Measurements from ENCODE around the gene CARNS1. TPM values are rescaled to one million over a fixed set of nuclear protein-coding genes. Genes with fewer than 3 reads are reported as not detected.

CARNS1 gene
- total and polyA plus RNA-seq, 2 experiments from 2014 or later = 0.38 to 0.43 TPM

DNA sequence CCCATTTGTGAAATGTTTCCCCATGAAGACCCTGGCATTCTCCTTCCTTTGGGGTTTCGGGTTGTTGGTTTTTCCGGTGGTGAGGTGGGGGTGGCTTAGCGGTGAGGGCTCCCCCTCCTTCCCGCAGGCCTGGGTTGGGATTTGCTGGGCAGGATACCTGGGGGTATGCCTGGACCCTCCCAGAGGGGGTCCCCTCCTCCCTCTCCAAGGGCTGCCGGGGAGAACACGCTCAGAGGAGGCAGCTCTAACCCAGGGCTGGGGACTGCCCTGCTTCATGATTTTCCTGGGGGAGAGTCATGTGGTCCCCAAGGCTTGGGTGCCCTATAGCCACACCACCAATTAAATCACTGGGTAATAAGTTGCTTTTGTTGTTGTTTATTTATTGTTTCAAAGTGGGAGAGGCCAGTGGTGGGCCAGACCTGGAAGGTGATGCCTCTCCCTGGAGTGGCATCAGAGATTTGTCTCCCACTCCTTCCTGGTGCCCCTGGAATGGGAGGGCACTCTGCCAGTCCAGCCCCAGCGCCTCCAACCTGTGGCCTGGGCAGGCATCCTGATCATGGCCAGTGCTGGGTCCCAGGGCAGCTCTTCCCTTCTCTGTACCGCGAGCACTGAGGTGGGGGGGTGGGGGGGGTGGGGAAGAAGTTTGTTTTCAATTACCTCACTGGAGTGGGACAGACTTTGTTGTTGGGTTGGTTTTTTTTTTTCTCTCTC lies 40.8 kb upstream of the CARNS1 start:
- Histone ChIP-seq H3K27ac (peak overlapping the region; percentile 98), H3K4me1 (ENCODE audit: insufficient read depth) (peaks cover 47% of the 10 kb centered on the region)

DNA sequence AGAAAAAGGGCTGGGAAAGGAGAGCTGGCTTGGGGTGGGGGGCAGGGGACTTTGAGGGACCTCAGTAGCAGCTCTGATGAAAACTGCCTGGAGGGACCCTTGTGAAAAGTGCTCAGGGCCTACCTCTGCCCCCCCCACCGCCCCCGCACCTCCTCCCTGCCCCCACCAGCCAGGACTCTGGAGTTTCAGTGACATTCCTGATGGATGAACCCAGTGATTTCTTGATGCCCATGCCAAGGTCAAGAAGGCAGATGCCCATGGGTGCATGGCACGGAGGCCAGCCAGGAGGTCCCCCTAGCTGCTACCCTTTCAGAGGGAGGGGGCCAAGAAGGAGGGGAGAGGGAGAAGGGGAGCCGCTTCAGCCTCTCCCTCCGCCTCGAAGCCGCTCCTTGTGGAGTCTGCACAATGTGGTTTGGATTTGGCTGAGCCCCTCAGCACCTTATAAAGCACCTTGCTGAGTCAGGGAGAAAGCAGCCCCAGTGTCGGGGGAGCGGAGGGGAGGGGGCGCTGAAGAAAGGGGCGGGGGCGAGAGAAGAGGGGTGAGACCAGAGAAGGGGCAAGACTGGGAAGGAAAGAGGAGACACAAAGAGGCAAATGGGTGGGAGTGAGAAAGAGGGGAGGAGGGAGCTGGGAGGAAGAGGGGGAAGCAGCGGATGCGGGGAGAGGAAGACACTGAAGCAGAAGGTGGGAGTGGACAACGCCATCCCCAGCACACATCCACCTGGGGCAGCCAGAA lies 40.0 kb upstream of the CARNS1 start:
- no peaks in the 10 kb centered on the region for H3K9me3 ChIP-seq (ENCODE audit: low read depth)
- H4K20me1 ChIP-seq (ENCODE audit: insufficient read depth) = no peaks in the 10 kb centered on the region
- peak overlapping the region; percentile 98 for H3K27ac ChIP-seq
- H3K27me3 ChIP-seq (replicated peaks; ENCODE audit: insufficient read depth) = no peaks in the 10 kb centered on the region
- H3K79me2 ChIP-seq (ENCODE audit: insufficient read depth) = peaks cover 23% of the 10 kb centered on the region
- no peak overlapping the region for H3K4me3 ChIP-seq
- no peaks in the 10 kb centered on the region for H3K9me2 ChIP-seq (ENCODE audit: insufficient read depth)
- TF ChIP-seq EZH2phosphoT487 (IDR thresholded peaks at IDR 0.05; ENCODE audit: insufficient read depth, low read depth) (no peak), EZH2 (IDR thresholded peaks at IDR 0.05; ENCODE audit: insufficient read depth, poor library complexity, severe bottlenecking) (no peak)
- in situ Hi-C loops (cut with MboI) = no loop called here
- 66% methylated on average over 9 to 15 of the region's 15 CpGs for WGBS, 2 experiments (ENCODE audit: low coverage in 1 of 2, low lambda C conversion rate in 2 of 2, missing lambda C conversion rate in 2 of 2)
- DNase-seq = no peak
- peaks cover 47% of the 10 kb centered on the region for H3K4me1 ChIP-seq (ENCODE audit: insufficient read depth)
- H3K9ac ChIP-seq = 0 out of 2 replicates have a peak overlapping the region, but pooled peaks have one; percentile 100
- no peaks in the 10 kb centered on the region for H3F3A ChIP-seq (ENCODE audit: insufficient read depth)
- H2AFZ ChIP-seq = no peak overlapping the region
- H3K36me3 ChIP-seq (ENCODE audit: low read depth) = no peaks in the 10 kb centered on the region
- peak overlapping the region; percentile 16 for H3K4me2 ChIP-seq (ENCODE audit: unreplicated experiment)

More for the DNA sequence above, 40.8 kb upstream of the CARNS1 start:
- peaks cover 31% of the 10 kb centered on the region for H3K79me2 ChIP-seq (ENCODE audit: insufficient read depth)
- peak overlapping the region; percentile 81 for H3K4me3 ChIP-seq
- peak overlapping the region; percentile 79 for H3K4me2 ChIP-seq (ENCODE audit: unreplicated experiment)
- no peaks in the 10 kb centered on the region for H3K9me2 ChIP-seq (ENCODE audit: insufficient read depth)
- no peak overlapping the region for H2AFZ ChIP-seq
- TF ChIP-seq EZH2 (IDR thresholded peaks at IDR 0.05; ENCODE audit: insufficient read depth, poor library complexity, severe bottlenecking) (no peak), EZH2phosphoT487 (IDR thresholded peaks at IDR 0.05; ENCODE audit: insufficient read depth, low read depth) (no peak)
- H4K20me1 ChIP-seq (ENCODE audit: insufficient read depth) = peaks cover 2% of the 10 kb centered on the region; the same call in 1 of the 2 replicates
- no peaks in the 10 kb centered on the region for H3K9me3 ChIP-seq (ENCODE audit: low read depth)
- peak; percentile 65 for DNase-seq
- no peaks in the 10 kb centered on the region for H3K27me3 ChIP-seq (replicated peaks; ENCODE audit: insufficient read depth)
- 0 out of 2 replicates have a peak, but pooled peaks cover 1% of the 10 kb centered on the region for H3K36me3 ChIP-seq (ENCODE audit: low read depth)
- in situ Hi-C loops (cut with MboI) = no loop called here
- H3K9ac ChIP-seq = peak overlapping the region; percentile 100
- 0 out of 2 replicates have a peak, but pooled peaks cover 2% of the 10 kb centered on the region for H3F3A ChIP-seq (ENCODE audit: insufficient read depth)
- WGBS, 2 experiments (ENCODE audit: low coverage in 1 of 2, low lambda C conversion rate in 2 of 2, missing lambda C conversion rate in 2 of 2) = 2 to 6% methylated on average over 9 of the region's 9 CpGs

DNA sequence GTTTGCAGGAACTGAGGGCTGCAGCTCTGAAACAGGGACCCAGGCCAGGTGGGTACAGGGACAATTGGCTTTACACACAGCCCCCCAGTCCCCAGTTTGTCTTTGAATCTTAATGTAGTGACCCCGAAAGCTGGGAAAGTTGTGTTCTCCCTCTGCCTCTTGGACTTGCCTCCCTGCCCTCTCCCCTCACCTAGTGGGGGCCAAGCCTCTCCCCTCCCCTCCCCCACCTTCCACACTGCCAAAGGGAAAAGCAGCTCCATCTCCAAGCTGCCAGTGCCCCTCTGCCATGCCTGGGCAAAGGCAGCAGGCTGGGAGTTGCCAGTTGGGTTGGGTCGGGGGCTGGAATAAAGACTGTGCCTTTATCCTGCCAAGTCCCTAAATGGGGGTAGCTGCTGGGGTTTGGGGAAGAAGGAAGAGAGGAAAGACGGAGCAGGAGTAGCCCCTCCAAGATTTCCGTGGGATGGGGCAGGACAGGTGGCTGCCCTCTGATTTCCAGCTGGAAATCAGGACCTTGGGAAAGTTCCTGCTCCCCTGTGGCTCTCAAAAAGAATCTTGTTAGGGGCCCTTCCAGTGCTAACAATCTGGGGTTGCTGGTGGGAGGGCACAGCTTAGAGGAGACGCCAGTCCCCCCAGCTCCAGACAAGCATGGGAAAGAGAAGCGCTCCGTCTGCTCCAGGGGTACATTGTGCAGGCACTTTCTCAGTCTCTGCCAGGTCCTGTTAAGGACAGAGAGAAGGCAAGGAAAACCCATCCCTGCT lies 39.2 kb upstream of the CARNS1 start:
- no peak overlapping the region for H3K27ac ChIP-seq

More for the DNA sequence above, 39.2 kb upstream of the CARNS1 start:
- Histone ChIP-seq H3K4me1 (ENCODE audit: insufficient read depth) (peaks cover 44% of the 10 kb centered on the region), H3K4me3 (no peak overlapping the region), H3F3A (ENCODE audit: insufficient read depth) (no peaks in the 10 kb centered on the region), H3K36me3 (ENCODE audit: low read depth) (no peaks in the 10 kb centered on the region), H3K4me2 (ENCODE audit: unreplicated experiment) (no peak overlapping the region), H3K79me2 (ENCODE audit: insufficient read depth) (peaks cover 16% of the 10 kb centered on the region), H2AFZ (no peak overlapping the region), H3K9me3 (ENCODE audit: low read depth) (no peaks in the 10 kb centered on the region), H4K20me1 (ENCODE audit: insufficient read depth) (no peaks in the 10 kb centered on the region), H3K9me2 (ENCODE audit: insufficient read depth) (no peaks in the 10 kb centered on the region), H3K9ac (no peak overlapping the region), H3K27me3 (replicated peaks; ENCODE audit: insufficient read depth) (no peaks in the 10 kb centered on the region)
- in situ Hi-C loops (cut with MboI) = no loop called here
- TF ChIP-seq EZH2 (IDR thresholded peaks at IDR 0.05; ENCODE audit: insufficient read depth, poor library complexity, severe bottlenecking) (no peak), EZH2phosphoT487 (IDR thresholded peaks at IDR 0.05; ENCODE audit: insufficient read depth, low read depth) (no peak)
- 89 to 93% methylated on average over 7 of the region's 7 CpGs for WGBS, 2 experiments (ENCODE audit: low coverage in 1 of 2, low lambda C conversion rate in 2 of 2, missing lambda C conversion rate in 2 of 2)
- DNase-seq = no peak
